GM18508 (cell line): Measurements from ENCODE around the gene ANKRD10.
A peak's percentile ranks its signal among the peaks of the same experiment; 100 is the strongest.

Experiments
- ATAC-seq: cut with Tn5 transposase; IDR thresholded peaks from one replicate; pipeline ENCODE4 v1.9.1; 2021; ENCODE audit warnings: moderate number of reproducible peaks; ENCODE audit not compliant: insufficient read depth, unreplicated experiment

ANKRD10 gene

GRCh38 chr13:110945928-110946570 lies 31.2 kb upstream of the ANKRD10 start:
- ATAC-seq: no peak

GRCh38 chr13:110944968-110945927 lies 30.4 kb upstream of the ANKRD10 start:
- ATAC-seq: no peak

GRCh38 chr13:110944121-110944967 lies 29.5 kb upstream of the ANKRD10 start:
- ATAC-seq: no peak

- peak; percentile 83 for ATAC-seq
Observed at GRCh38 chr13:110942248-110942981, 27.5 kb upstream of the ANKRD10 start.

GRCh38 chr13:110938662-110939421 lies 24.0 kb upstream of the ANKRD10 start:
- no peak for ATAC-seq

- ATAC-seq: no peak
Observed at GRCh38 chr13:110937511-110938285, 22.8 kb upstream of the ANKRD10 start.

- ATAC-seq: no peak
Observed at GRCh38 chr13:110936519-110936918, 21.6 kb upstream of the ANKRD10 start.

GRCh38 chr13:110932588-110932987 lies 17.7 kb upstream of the ANKRD10 start:
- ATAC-seq: no peak

GRCh38 chr13:110929104-110929777 lies 14.4 kb upstream of the ANKRD10 start:
- ATAC-seq: no peak

GRCh38 chr13:110925023-110925612 lies 10.2 kb upstream of the ANKRD10 start:
- ATAC-seq: no peak

- ATAC-seq: no peak
Observed at GRCh38 chr13:110924639-110924934, 9.7 kb upstream of the ANKRD10 start.

GRCh38 chr13:110923777-110924638 lies 9.1 kb upstream of the ANKRD10 start:
- no peak for ATAC-seq

GRCh38 chr13:110923086-110923485 lies 8.2 kb upstream of the ANKRD10 start:
- ATAC-seq: no peak

- ATAC-seq: no peak
Observed at GRCh38 chr13:110922506-110922905, 7.6 kb upstream of the ANKRD10 start.

GRCh38 chr13:110921695-110922094 lies 6.8 kb upstream of the ANKRD10 start:
- no peak for ATAC-seq

GRCh38 chr13:110921209-110921608 lies 6.3 kb upstream of the ANKRD10 start:
- no peak for ATAC-seq

- ATAC-seq: no peak
Observed at GRCh38 chr13:110920038-110920437, 5.2 kb upstream of the ANKRD10 start.
